BLaER1 (cell line): ENCODE measurements around the gene C13orf42.
"Not testable (repeated sequence)": the region's sequence is repeated elsewhere in the genome, so short reads cannot be mapped to it uniquely, and the experiment has no call there.

Source experiments
- H3K27ac ChIP-seq: shearing (Covaris generic); formaldehyde crosslinking; 2 replicates; pipeline ENCODE4 v1.8.1; 2022
- H3K27me3 ChIP-seq: shearing (Covaris generic); formaldehyde crosslinking; 2 replicates; pipeline ENCODE4 v1.8.1; 2022
- H3K36me3 ChIP-seq: shearing (Covaris generic); formaldehyde crosslinking; 2 replicates; pipeline ENCODE4 v1.8.1; 2022
- H3K4me1 ChIP-seq: shearing (Covaris generic); formaldehyde crosslinking; 2 replicates; pipeline ENCODE4 v1.8.1; 2022
- H3K4me2 ChIP-seq: shearing (Covaris generic); formaldehyde crosslinking; 2 replicates; pipeline ENCODE4 v1.8.1; 2022
- H3K4me3 ChIP-seq: shearing (Covaris generic); formaldehyde crosslinking; 2 replicates; pipeline ENCODE4 v1.8.1; 2022
- H3K9ac ChIP-seq: shearing (Covaris generic); formaldehyde crosslinking; 2 replicates; pipeline ENCODE4 v1.8.1; 2022
- H3K9me3 ChIP-seq: shearing (Covaris generic); formaldehyde crosslinking; 2 replicates; pipeline ENCODE4 v1.8.1; 2022
- H4K20me1 ChIP-seq: shearing (Covaris generic); formaldehyde crosslinking; 2 replicates; pipeline ENCODE4 v1.8.1; 2022
- Cebpa-rat ChIP-seq: shearing (Covaris generic); IDR thresholded peaks from 2 replicates; pipeline ENCODE4 v1.8.1; 2022

C13orf42 gene

GRCh38 chr13:51122868-51123566 lies 11.9 kb upstream of the C13orf42 start:
- no peak overlapping the region for H3K27ac ChIP-seq
- H3K4me3 ChIP-seq: no peak overlapping the region
- H3K4me1 ChIP-seq: peaks cover 11% of the 10 kb centered on the region
- H3K27me3 ChIP-seq: peaks cover 47% of the 10 kb centered on the region
- no peaks in the 10 kb centered on the region; the same call in 1 of the 2 replicates for H4K20me1 ChIP-seq
- H3K36me3 ChIP-seq: no peaks in the 10 kb centered on the region
- peak overlapping the region; percentile 30 for H3K4me2 ChIP-seq
- no peak overlapping the region for H3K9ac ChIP-seq
- H3K9me3 ChIP-seq: peaks cover 4% of the 10 kb centered on the region
- TF ChIP-seq Cebpa-rat: no peak

- not testable (repeated sequence) for H4K20me1 ChIP-seq, H3K36me3 ChIP-seq, H3K27ac ChIP-seq, H3K4me2 ChIP-seq, H3K9ac ChIP-seq, H3K4me3 ChIP-seq
- Histone ChIP-seq H3K27me3 (peaks cover 47% of the 10 kb centered on the region), H3K9me3 (peaks cover 13% of the 10 kb centered on the region), H3K4me1 (peaks cover 11% of the 10 kb centered on the region)
Measured at GRCh38 chr13:51120873-51121272, 9.8 kb upstream of the C13orf42 start.

GRCh38 chr13:51118809-51119431 lies 7.8 kb upstream of the C13orf42 start:
- Histone ChIP-seq H3K9ac (no peak overlapping the region), H3K4me3 (no peak overlapping the region), H3K9me3 (peaks cover 13% of the 10 kb centered on the region), H3K4me1 (peaks cover 11% of the 10 kb centered on the region), H3K27me3 (peaks cover 30% of the 10 kb centered on the region), H4K20me1 (no peaks in the 10 kb centered on the region), H3K4me2 (no peak overlapping the region), H3K27ac (no peak overlapping the region), H3K36me3 (no peaks in the 10 kb centered on the region)
- no peak for TF ChIP-seq Cebpa-rat

GRCh38 chr13:51113969-51114368 lies 2.9 kb upstream of the C13orf42 start:
- no peak for TF ChIP-seq Cebpa-rat
- no peak overlapping the region for H3K4me2 ChIP-seq
- no peaks in the 10 kb centered on the region for H4K20me1 ChIP-seq
- no peak overlapping the region for H3K27ac ChIP-seq
- H3K36me3 ChIP-seq: no peaks in the 10 kb centered on the region
- peaks cover 13% of the 10 kb centered on the region for H3K9me3 ChIP-seq
- no peaks in the 10 kb centered on the region for H3K27me3 ChIP-seq
- H3K4me3 ChIP-seq: no peak overlapping the region
- no peak overlapping the region for H3K9ac ChIP-seq
- H3K4me1 ChIP-seq: no peaks in the 10 kb centered on the region

- Histone ChIP-seq H3K27ac (no peak overlapping the region), H3K4me2 (no peak overlapping the region), H3K9ac (no peak overlapping the region), H4K20me1 (no peaks in the 10 kb centered on the region), H3K9me3 (peaks cover 13% of the 10 kb centered on the region), H3K4me1 (no peaks in the 10 kb centered on the region), H3K4me3 (no peak overlapping the region), H3K27me3 (no peaks in the 10 kb centered on the region), H3K36me3 (no peaks in the 10 kb centered on the region)
- no peak for TF ChIP-seq Cebpa-rat
Measured at GRCh38 chr13:51113186-51113881, 2.3 kb upstream of the C13orf42 start.

- H3K36me3 ChIP-seq: no peaks in the 10 kb centered on the region
- H3K4me3 ChIP-seq: no peak overlapping the region
- TF ChIP-seq Cebpa-rat: no peak
- no peak overlapping the region for H3K9ac ChIP-seq
- no peak overlapping the region for H3K27ac ChIP-seq
- H3K27me3 ChIP-seq: no peaks in the 10 kb centered on the region
- no peak overlapping the region for H3K4me2 ChIP-seq
- H4K20me1 ChIP-seq: no peaks in the 10 kb centered on the region
- no peaks in the 10 kb centered on the region for H3K4me1 ChIP-seq
- peaks cover 7% of the 10 kb centered on the region for H3K9me3 ChIP-seq
Measured at GRCh38 chr13:51112771-51113170, 1.7 kb upstream of the C13orf42 start.

GRCh38 chr13:51111997-51112396 lies 923 bp upstream of the C13orf42 start:
- peaks cover 3% of the 10 kb centered on the region; the same call in 1 of the 2 replicates for H3K9me3 ChIP-seq
- H4K20me1 ChIP-seq: no peaks in the 10 kb centered on the region
- H3K4me2 ChIP-seq: no peak overlapping the region
- H3K4me1 ChIP-seq: no peaks in the 10 kb centered on the region
- no peak overlapping the region for H3K27ac ChIP-seq
- no peaks in the 10 kb centered on the region for H3K36me3 ChIP-seq
- TF ChIP-seq Cebpa-rat: no peak
- H3K9ac ChIP-seq: no peak overlapping the region
- H3K4me3 ChIP-seq: no peak overlapping the region
- H3K27me3 ChIP-seq: no peaks in the 10 kb centered on the region

- Histone ChIP-seq H3K9me3 (no peaks in the 10 kb centered on the region), H3K4me2 (no peak overlapping the region), H3K36me3 (no peaks in the 10 kb centered on the region), H4K20me1 (no peaks in the 10 kb centered on the region), H3K4me3 (no peak overlapping the region), H3K9ac (no peak overlapping the region), H3K27ac (no peak overlapping the region), H3K4me1 (no peaks in the 10 kb centered on the region), H3K27me3 (no peaks in the 10 kb centered on the region)
- TF ChIP-seq Cebpa-rat: no peak
Measured at GRCh38 chr13:51107996-51108395, 3.1 kb downstream of the C13orf42 start.

GRCh38 chr13:51105046-51105445 lies 6.0 kb downstream of the C13orf42 start:
- H3K4me3 ChIP-seq: no peak overlapping the region
- H4K20me1 ChIP-seq: no peaks in the 10 kb centered on the region
- H3K27ac ChIP-seq: no peak overlapping the region
- no peak overlapping the region for H3K9ac ChIP-seq
- no peak for TF ChIP-seq Cebpa-rat
- no peaks in the 10 kb centered on the region for H3K4me1 ChIP-seq
- no peak overlapping the region for H3K4me2 ChIP-seq
- H3K27me3 ChIP-seq: no peaks in the 10 kb centered on the region
- H3K9me3 ChIP-seq: no peaks in the 10 kb centered on the region
- H3K36me3 ChIP-seq: no peaks in the 10 kb centered on the region

GRCh38 chr13:51101636-51102235 lies 9.3 kb downstream of the C13orf42 start:
- TF ChIP-seq Cebpa-rat: no peak
- Histone ChIP-seq H3K4me3 (no peak overlapping the region), H3K9me3 (no peaks in the 10 kb centered on the region), H3K27me3 (no peaks in the 10 kb centered on the region), H3K36me3 (no peaks in the 10 kb centered on the region), H3K27ac (no peak overlapping the region), H3K9ac (no peak overlapping the region), H3K4me2 (no peak overlapping the region), H3K4me1 (no peaks in the 10 kb centered on the region), H4K20me1 (no peaks in the 10 kb centered on the region)
